OCI-LY7 (cell line): ENCODE data around the gene SLC6A12. TPM values are rescaled to one million over a fixed set of nuclear protein-coding genes. Genes with fewer than 3 reads are reported as not detected.

Experiments
- BruUV-seq: library from RNA; stranded (reverse); fragments of 400-500 nt; replicated peaks from 2 replicates; lab custom pipeline; 2021; lab: Mats Ljungman, UMichigan
- CTCF ChIA-PET: fragments of 300-600 bp; sonication (Branson Sonifier 250); formaldehyde crosslinking; loops from one replicate; lab custom pipeline; 2022; ENCODE audit warnings: antibody characterized with exemption; ENCODE audit not compliant: unreplicated experiment; lab: Charles Lee
- POLR2A ChIA-PET: fragments of 300-600 bp; sonication (Branson Sonifier 250); formaldehyde crosslinking; loops from one replicate; lab custom pipeline; 2022; ENCODE audit warnings: antibody characterized with exemption; lab: Charles Lee
- DNase-seq: peaks from one replicate; pipeline ENCODE4 v3.0.0-alpha.2; 2015; ENCODE audit warnings: low spot score
- H2AFZ ChIP-seq: fragments of 200-600 bp; sonication (generic), shearing (Covaris generic); 2 replicates; pipeline ENCODE4 v1.6.1; 2014; ENCODE audit warnings: mild to moderate bottlenecking, antibody characterized with exemption, low read length, moderate library complexity
- H3K27ac ChIP-seq: fragments of 200-600 bp; sonication (generic); 2 replicates; pipeline ENCODE4 v1.5.1; 2014; ENCODE audit warnings: mixed run types, low read depth, mild to moderate bottlenecking, moderate library complexity, low read length, inconsistent platforms; ENCODE audit not compliant: poor library complexity, severe bottlenecking
- H3K36me3 ChIP-seq: fragments of 200-600 bp; sonication (generic); 2 replicates; pipeline ENCODE4 v1.6.1; 2014; ENCODE audit warnings: mild to moderate bottlenecking, antibody characterized with exemption, low read length, moderate library complexity, mixed read lengths; ENCODE audit not compliant: insufficient read depth
- H3K4me1 ChIP-seq: fragments of 200-600 bp; sonication (generic); 2 replicates; pipeline ENCODE4 v1.5.1; 2014; ENCODE audit warnings: mild to moderate bottlenecking, low read length; ENCODE audit not compliant: insufficient read depth, poor library complexity, severe bottlenecking
- H3K4me2 ChIP-seq: fragments of 200-600 bp; sonication (generic); 2 replicates; pipeline ENCODE4 v1.6.1; 2014; ENCODE audit warnings: mild to moderate bottlenecking, low read length
- H3K4me3 ChIP-seq: fragments of 200-600 bp; sonication (generic); 2 replicates; pipeline ENCODE4 v1.5.1; 2014; ENCODE audit warnings: mild to moderate bottlenecking, low read depth, low read length; ENCODE audit not compliant: poor library complexity, severe bottlenecking
- H3K79me2 ChIP-seq: fragments of 200-600 bp; sonication (generic); 2 replicates; pipeline ENCODE4 v1.6.1; 2016; ENCODE audit warnings: low read depth, mild to moderate bottlenecking, low read length, moderate library complexity, mixed read lengths; ENCODE audit not compliant: insufficient read depth
- H3K9me2 ChIP-seq: fragments of 200-600 bp; sonication (generic); 2 replicates; pipeline ENCODE4 v1.6.1; 2016; ENCODE audit warnings: mild to moderate bottlenecking, low read length, mixed read lengths; ENCODE audit not compliant: insufficient read depth
- H3K9me3 ChIP-seq: fragments of 200-600 bp; sonication (generic); 2 replicates; pipeline ENCODE4 v1.6.1; 2014; ENCODE audit warnings: mild to moderate bottlenecking, mixed run types, low read length, mixed read lengths
- H4K20me1 ChIP-seq: fragments of 200-600 bp; sonication (generic); 2 replicates; pipeline ENCODE4 v1.6.1; 2014; ENCODE audit warnings: mild to moderate bottlenecking, antibody characterized with exemption, low read length, moderate library complexity, mixed read lengths; ENCODE audit not compliant: insufficient read depth
- EZH2phosphoT487 ChIP-seq: fragments of 200-600 bp; sonication (generic); IDR thresholded peaks from 2 replicates; pipeline ENCODE4 v1.6.1; 2018; ENCODE audit warnings: low read depth, borderline replicate concordance, mild to moderate bottlenecking, mixed run types, antibody characterized with exemption, low read length, moderate library complexity, mixed read lengths
- intact Hi-C: fragments of 100-400 bp; cut with micrococcal nuclease; formaldehyde crosslinking; loops from one replicate; pipeline ENCODE4 v1.10.0; 2022; ENCODE audit not compliant: unreplicated experiment
- total RNA-seq, 2 experiments: library from RNA; depleted of rRNA in 1 of 2; stranded (reverse); fragments of >200 nt in 1 of 2; shearing (Covaris generic) in 1 of 2; gene quantifications; 2 replicates each; pipeline ENCODE4 v1.2.3, GENCODE V29; 2014 to 2022
- TF ChIP-seq, protein P1 (sequence below): fragments of 200-600 bp; sonication (generic); conservative IDR thresholded peaks from 2 replicates; pipeline ENCODE4 v1.5.1; 2014; ENCODE audit warnings: mild to moderate bottlenecking, antibody characterized with exemption, low read length, moderate library complexity, mixed read lengths

Gene SLC6A12
- total RNA-seq, 2 experiments from 2014 or later = not detected

DNA sequence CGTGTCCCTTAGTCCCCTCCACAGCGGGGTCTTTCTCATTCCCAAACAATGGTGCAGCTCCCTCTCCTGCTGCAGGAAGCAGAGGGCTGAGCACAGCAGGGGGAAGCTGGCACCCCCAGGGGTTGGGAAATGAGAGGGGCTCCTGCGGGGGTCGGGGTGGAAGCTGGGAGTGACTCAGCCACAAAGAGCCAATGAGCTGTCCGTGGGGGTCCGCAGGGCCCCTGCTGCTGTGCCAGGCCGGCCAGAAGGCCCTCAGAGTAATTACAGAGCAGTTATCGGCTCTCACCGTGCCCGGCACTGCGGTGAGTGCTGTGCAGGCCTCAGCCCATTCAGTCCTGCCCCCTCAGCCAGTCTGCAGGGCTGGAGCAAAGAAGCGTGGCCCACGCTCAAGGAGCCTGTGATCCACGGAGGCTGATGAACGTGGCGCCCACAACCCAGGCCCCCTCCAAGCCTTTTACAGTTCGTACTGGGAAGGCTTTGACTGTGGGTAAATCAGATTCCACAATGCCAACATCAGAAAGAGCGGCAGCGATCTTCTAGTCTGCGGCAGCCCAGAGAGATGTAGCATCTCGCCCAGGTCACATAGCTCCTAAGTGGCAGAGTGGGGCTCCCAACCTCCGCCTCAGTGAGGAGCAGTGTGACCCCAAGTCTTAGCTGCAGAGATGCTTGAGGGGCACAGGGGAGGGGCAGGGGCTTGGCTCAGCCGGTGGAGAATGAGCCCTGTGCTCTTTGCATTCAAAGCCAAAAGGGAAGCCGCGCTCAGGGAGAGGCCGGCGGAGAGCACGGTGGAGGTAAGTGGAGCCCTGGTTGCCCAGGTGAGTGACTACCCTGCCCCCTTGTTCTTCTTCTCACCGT lies 43.4 kb downstream of the SLC6A12 start:
- Histone ChIP-seq H2AFZ (no peak overlapping the region), H3K36me3 (no peaks in the 10 kb centered on the region), H3K4me1 (peaks cover 4% of the 10 kb centered on the region), H3K4me3 (no peak overlapping the region), H4K20me1 (no peaks in the 10 kb centered on the region), H3K4me2 (no peak overlapping the region), H3K9me3 (no peaks in the 10 kb centered on the region), H3K79me2 (no peaks in the 10 kb centered on the region), H3K9me2 (no peaks in the 10 kb centered on the region), H3K27ac (no peak overlapping the region)
- BruUV-seq = no TSS peak
- TF ChIP-seq, protein P1, sequence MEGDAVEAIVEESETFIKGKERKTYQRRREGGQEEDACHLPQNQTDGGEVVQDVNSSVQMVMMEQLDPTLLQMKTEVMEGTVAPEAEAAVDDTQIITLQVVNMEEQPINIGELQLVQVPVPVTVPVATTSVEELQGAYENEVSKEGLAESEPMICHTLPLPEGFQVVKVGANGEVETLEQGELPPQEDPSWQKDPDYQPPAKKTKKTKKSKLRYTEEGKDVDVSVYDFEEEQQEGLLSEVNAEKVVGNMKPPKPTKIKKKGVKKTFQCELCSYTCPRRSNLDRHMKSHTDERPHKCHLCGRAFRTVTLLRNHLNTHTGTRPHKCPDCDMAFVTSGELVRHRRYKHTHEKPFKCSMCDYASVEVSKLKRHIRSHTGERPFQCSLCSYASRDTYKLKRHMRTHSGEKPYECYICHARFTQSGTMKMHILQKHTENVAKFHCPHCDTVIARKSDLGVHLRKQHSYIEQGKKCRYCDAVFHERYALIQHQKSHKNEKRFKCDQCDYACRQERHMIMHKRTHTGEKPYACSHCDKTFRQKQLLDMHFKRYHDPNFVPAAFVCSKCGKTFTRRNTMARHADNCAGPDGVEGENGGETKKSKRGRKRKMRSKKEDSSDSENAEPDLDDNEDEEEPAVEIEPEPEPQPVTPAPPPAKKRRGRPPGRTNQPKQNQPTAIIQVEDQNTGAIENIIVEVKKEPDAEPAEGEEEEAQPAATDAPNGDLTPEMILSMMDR = no peak
- no peak for TF ChIP-seq EZH2phosphoT487
- ChIA-PET CTCF (no interaction called here), POLR2A (no interaction called here)
- intact Hi-C loops = no loop called here
- no peak for DNase-seq

DNA sequence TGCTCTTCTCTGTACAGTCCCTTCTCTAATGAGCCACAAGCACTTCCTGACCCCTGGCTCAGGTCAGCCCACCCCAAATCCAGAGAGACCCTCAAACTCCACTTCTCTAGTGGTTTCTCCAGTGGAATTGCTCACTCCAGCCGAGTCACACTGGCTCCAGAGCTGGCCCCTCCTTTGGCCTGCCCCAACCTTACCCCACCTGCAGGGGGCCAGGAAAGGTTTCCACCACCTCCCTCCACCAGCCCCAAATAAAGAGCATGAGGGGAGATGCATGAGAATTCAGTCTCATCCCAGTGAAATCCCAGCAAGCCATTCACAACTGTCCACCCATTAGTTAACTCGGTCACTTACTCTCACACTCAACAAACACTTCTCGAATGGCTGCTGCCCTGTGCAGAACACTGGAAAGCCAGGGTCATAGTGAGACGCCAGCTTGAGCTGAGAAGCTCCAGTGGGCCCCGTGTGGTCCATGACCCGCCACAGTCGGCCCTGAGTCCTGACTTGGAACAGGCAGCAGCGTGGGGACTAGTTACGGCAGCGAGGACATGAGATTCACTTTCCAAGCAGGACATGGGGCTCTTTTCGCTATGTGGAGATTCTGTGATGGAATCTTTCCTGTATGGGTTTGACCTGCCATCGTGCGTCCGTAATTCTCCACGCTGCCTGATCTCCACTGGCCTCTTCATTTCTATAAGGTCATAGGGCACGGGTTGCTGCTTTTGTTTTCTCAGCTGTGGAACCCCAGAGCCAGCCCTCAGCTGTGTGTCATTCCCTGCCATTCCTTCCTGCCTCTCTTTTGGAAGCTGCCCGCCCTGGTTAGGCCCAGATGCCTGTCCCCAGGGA lies 44.2 kb downstream of the SLC6A12 start:
- DNase-seq = no peak
- CTCF ChIA-PET = no interaction called here
- Histone ChIP-seq H3K4me3 (no peak overlapping the region), H3K79me2 (no peaks in the 10 kb centered on the region), H3K36me3 (no peaks in the 10 kb centered on the region), H3K4me2 (no peak overlapping the region), H2AFZ (no peak overlapping the region), H4K20me1 (no peaks in the 10 kb centered on the region), H3K4me1 (peaks cover 4% of the 10 kb centered on the region), H3K9me2 (no peaks in the 10 kb centered on the region), H3K27ac (no peak overlapping the region), H3K9me3 (no peaks in the 10 kb centered on the region)
- POLR2A ChIA-PET = no interaction called here
- TF ChIP-seq, protein P1 = peak; percentile 48
- TF ChIP-seq EZH2phosphoT487 = no peak
- intact Hi-C loops = no loop called here
- no TSS peak for BruUV-seq
